GM19351 (cell line): ENCODE measurements around the gene DMD.

Experiments used
- ATAC-seq: cut with Tn5 transposase; IDR thresholded peaks from one replicate; pipeline ENCODE4 v1.9.1; 2021; ENCODE audit warnings: mild to moderate bottlenecking, moderate library complexity; ENCODE audit not compliant: unreplicated experiment

The DMD gene

DNA sequence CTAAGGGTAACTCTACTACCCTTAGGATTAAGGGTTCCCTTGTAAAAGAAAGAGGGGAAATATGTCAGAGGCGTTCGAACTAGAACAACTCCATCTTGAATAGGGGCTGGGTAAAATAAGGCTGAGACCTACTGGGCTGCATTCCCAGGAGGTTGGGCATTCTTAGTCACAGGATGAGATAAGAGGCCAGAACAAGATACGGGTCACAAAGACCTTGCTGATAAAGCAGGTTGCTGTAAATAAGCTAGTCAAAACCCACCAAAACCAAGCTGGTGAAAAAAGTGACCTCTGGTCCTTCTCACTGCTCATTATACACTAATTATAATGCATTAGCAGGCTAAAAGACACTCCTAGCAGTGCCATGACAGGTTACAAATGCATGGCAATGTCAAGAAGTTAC is 922.0 kb downstream of the DMD start:
- ATAC-seq = no peak

DNA sequence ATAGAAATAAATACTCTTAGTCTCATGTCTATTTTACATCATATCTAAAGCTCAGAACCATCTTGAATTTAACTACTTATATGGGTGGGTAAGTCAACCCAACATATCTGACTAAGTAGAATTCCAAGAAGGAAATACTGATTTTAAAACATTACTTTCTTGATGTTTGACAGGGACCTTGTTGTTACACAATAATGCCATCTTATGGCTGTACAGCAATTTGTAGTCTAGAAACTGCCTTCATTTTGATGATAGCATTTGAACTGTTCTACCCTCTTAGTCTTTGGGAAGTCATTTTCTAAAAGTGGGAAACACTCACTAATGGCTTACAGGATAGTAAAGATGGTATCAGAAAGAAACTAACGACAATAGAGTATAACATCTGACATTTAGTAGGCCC is 929.5 kb downstream of the DMD start:
- no peak for ATAC-seq

DNA sequence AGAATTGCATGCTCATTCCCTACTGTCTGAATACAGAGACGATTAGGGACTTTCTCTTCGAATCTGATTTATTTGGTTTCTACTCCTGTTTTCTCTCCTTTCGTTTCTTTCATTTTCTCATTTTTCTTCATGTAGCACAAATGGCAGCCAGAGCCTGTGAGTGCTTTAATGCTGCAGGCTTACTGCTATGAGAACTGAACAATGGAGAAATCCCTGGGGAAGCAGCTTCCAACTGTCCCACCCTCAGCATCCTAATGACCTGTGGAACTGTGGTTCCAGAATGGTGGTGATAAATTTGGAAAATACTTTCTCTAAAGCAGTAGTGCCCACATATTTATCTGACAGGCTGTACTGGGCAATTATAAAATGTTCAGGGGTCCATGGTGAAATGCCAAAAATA is 930.4 kb downstream of the DMD start:
- ATAC-seq = no peak

DNA sequence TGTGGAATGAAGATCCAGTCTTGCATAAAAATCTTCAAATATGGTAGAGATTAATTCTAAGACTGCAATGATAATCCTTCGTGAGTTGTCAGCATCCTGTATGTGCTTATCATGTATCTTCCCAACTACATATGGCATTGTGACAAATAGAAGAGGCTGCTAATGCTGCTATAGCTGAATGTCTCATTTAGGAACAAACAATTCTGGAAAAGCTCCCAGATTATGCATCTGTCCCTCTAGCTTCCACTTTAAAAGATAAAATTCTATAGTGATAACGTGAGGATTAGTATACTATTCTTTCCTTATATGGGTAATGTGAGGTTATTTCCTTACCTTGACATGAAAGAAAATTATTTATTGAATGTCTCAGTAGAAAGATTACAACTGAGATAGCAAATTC is 930.9 kb downstream of the DMD start:
- no peak for ATAC-seq

DNA sequence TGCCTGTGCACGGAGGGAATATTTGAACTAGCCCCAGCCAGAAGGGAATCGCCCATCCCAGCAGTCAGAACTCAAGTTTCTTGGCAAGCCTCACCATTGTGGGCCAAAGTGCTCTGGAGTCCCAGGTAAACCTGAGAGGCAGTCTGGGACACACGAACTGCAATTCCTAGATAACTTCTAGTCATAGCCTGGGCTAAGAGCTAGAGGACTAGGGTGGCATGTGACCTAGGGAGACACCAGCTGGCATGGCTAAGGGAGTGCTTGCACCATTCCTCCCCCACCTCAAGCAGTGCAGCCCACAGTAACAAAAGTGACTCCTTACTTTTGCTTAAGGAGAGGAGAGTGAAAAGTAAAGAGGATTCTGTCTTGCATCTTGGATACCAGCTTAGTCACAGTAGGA is 935.2 kb downstream of the DMD start:
- ATAC-seq = no peak

DNA sequence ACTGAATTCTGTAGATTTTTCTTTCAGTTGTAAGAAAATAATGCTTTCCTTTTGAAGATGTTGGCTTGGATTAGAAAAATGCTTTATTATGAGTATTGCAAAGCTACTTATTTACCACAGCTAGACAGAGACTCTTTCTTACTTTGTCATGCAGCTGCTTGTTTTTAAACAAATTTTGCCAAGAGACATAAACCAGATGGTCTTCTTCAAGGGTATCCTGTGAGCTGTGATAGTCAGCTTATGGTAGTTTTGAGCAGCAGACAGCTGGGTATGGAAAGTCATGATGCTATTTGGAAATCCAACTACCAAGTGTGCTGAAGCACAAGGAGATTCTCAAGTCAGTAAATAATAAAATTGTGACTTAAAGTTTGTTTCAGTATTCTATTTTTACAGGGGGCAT is 941.5 kb downstream of the DMD start:
- no peak for ATAC-seq

DNA sequence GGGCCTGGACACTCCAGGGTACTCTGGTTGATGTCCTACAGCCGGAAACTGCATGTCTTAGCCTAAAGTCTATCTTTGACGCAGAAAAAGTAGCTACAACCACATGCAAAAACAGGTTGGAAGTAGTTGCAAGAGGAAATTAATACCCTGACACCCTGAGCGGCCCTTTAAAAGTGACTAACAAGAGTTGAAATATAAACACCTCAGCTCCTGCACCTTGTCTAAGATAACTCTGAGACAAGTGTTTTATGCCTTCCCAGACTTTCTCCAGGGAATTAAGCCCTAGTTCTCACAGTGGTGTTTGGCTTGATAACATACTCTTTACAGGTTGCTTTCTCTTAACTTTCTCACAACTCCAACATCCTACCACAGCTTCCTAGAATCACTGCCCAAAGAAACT is 943.1 kb downstream of the DMD start:
- no peak for ATAC-seq

DNA sequence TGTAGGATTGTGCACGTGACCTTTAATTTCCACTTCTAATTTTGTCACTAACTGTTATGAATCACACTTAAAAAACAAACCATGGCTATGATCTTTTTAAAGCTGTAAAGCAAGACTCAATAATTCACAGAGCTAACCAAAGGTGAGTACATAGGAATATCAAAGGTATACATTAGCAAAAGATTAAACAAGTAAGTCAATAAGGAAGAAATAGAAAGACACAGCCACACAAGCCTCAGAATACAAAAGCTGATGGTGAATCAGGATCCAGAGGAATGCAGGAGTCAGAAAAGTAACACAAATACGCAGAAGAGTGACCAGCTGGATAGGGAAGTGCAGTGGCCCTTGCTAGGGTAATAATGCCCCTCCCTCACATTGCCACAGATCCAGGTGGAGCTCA is 943.6 kb downstream of the DMD start:
- ATAC-seq = no peak

DNA sequence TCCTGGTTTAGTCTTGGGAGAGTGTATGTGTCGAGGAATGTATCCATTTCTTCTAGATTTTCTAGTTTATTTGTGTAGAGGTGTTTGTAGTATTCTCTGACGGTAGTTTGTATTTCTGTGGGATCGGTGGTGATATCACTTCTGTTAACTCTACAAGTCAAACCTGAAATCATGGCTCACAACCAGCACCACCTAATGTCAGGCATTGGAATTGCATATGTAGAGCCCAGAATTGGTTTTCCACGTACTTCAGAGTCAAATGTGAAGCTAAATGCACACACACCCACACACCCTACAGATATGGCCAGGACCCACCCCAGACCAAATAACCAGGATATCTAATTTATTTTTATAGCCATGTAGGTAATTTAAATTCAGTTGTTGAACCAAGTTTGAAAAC is 964.7 kb downstream of the DMD start:
- peak; percentile 77 for ATAC-seq

DNA sequence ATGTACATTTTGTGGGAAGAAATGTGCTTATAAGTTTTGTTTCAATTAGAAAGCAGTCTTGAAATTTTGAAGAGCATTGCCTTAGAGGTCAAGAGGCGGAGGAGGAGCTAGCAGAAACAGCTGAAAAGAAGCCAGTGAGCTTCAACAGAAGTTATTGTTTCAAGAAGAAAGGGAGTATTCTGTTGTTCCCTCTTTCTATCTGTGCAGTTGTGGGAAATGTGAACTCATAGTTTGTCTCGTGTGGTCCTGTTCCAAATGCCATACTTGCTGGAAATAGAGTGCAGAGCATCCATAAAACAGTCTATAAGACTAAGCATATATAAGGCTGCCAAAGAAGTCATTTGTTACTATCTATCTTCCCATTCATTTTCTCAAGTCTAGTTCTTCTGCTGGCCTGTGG is 1015.7 kb downstream of the DMD start:
- no peak for ATAC-seq

DNA sequence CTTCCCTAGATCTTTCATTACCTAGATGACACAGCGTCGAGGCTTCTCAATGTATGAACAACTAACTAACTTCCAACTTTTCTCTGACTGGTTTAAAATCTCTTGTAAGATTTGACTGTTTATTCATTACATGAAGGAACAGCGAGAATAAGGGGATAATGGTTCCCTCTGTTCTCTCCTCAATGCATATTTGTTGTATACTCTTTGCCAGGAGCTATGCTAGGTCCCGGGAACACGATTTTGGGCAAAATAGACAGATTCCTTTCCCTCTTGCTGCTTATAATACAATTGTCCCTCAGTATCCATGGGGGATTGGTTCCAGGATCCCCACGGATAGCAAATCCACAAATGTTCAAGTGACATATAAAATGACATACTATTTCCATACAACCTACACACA is 1020.0 kb downstream of the DMD start:
- no peak for ATAC-seq

DNA sequence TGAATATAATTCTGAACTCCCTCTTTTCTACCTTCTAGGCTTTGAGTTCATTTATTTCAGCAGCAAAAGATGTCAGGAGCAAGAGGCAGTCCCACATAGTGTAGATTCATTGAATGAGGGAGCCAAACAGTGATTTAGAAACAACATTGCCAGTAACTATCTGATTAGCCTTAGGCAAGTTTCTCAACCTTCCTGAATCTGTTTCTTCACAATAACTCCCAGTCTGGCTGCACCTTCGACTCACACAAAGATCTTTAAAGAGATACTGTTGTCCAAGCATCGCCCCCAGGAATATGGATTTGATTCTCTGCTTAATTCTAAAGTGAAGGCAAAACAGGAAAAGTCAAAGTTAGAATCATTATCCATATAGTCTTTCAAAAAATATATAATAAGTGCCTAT is 1026.2 kb downstream of the DMD start:
- no peak for ATAC-seq

DNA sequence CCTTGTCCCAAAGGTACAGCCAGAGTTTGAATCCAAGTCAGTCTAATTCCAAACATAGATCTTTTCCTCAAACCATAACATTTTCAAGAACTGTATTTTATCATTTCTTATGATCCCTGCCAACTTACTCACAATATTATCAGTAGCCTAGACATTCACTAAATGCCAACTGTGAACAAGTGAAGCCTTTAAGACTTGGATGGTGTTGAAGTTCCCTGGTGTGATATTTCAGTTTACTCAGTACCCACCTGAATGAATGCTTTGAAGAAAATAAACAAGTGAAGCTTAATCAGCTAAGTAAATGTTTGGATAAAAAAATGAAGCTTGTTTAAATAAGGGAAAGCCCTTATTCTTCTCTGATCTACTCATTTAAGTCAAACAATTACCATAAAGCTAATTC is 1028.3 kb downstream of the DMD start:
- no peak for ATAC-seq

DNA sequence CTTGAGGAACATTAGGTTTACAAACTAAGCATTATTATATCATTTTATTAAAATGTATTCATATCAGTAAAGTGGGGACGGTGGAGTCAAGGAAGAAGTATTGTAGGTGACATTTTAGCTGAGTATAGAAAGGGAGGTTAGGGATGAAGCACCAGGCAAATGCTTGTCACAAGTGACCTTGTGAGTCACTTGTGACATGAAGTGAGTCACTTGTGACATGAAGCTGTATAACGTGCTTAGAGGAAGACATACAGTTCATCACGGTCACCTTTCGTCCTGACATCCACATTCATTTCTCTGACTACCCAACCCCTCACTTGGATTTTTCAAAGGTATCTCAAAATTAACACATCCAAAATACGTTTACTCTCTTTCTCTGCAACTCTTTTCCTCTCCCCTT is 1034.8 kb downstream of the DMD start:
- no peak for ATAC-seq

DNA sequence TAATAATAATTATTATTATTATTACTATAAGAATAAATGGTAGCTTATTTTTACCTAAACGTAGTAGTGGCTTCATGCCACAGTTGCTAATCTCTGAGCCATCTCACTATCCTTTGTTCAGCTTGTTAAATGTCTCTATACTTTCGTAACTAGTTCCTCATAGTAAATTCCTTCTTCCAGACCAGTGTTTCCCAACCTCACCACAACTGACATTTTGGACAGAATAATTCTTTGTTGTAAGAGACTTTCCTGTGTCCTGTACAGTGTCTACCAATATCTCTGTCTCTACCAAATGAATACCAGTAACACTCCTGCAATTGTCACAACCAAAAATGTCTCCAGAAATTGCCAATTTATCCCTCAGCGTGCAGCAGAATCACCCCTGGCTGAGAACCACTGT is 1040.9 kb downstream of the DMD start:
- ATAC-seq = no peak

DNA sequence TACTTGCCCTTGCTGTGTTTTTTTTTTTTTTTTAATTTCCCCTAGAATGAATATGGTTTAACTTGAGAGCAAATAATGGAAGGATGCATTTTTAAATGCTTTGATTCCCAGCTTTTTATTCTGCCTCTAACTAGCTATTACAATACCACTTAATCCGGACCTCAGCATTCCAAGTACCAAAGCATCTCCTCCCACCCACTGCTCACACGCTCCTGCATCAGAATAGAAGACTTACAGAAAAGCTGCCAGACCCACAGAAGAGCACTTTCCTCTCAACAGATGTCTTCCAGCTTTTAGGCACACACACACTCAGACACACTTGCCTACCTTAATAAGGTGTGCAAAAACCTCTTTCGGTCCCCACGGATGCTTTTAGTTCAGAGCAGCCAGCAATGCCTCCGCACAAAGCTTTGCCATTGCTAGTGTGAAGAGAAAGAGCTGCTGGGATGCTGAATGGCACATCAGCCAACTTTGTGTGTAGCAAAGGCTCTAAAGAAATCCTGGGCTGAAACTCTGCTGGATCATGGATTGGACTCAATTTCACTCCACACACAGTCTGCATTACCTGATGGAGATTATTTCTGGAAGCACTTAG is 1056.2 kb downstream of the DMD start:
- ATAC-seq = no peak

DNA sequence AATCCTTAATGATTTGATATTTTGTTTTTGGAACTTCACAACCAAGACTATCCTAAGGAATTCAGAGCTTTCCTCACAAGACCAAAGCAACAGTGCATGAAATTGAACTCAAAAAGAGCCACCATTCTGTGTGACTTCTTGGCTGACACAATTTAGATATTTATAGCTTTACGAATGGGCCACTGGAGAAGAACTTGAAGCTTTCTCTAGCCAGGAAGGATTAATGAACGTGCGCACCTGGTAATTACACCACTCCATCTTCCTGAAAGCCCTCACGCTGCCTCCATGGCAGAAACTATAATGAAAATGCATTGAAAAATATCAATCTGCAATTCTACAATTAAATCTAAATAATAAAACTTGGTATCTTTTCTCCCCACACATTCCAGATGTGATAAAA is 1057.8 kb downstream of the DMD start:
- ATAC-seq = no peak

DNA sequence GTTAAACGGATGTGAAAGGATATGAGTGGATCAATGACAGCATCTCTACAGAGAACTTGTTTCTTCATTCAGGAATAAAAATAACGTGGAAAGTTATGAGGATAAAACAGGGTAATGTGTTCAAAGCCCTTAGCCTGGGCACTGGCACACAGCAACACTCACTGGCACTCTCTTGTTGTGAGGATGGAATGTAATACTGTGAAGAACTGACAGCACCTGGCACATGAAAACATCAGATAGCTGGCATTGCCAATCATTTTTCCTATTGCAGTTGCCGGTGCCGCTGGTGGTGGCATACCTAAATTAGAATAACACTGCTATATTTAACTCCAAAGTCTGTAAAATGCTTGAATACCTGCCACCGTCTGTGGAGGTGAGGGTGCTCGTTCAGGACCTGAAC is 1061.2 kb downstream of the DMD start:
- no peak for ATAC-seq

DNA sequence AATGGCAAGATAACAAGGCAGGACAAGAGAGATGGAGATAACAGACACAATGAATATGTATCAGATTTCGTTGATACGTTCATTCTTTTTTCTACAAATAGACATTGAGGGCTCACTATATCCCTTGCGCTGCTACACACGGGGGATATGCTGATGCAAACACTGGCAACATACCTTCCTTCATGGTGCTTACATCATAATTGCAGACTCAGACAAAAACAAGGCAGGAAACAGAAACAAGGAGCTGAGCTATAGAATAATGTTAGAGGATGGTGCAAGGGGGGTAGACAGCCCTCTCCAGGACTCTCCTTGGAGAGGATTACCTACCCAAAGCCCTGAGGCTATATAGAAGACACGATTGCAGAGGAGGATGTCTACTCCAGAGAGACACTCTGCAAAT is 1069.5 kb downstream of the DMD start:
- no peak for ATAC-seq

DNA sequence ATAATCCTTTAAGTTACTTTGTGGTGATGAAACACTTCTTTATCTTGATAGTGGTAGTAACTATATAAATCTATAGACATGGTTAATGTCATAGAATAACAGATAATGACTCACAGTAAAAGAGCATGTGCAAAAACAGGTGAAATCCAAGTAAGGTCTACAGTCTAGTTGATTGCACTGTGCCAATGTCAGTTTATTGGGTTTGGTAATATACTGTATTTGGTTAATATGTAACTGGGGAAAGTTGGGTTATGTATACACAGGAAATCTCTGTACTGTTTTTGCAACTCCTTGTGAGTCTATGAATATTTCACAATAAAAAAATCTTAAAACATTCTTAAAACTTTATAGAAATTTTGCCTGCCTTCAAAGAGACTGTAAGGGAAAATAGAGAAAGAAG is 1071.9 kb downstream of the DMD start:
- ATAC-seq = no peak

DNA sequence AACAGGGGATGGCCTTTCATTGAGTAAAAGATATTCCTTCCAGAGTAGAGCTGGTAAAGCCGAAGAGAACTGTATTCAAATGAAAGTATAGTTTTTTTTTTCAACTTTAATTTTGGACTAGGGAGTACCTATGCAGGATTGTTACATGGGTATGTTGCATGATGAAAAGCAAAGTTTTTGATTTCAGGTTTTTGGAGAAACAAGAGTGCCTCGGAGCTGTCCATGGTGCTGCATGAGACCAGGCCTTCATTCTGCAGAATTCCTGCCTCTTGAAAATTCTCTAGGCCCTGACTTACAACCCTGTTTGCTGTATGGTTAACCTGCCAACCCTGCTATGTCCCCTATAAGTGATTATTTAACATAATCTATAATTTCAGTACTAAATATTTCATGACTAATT is 1073.8 kb downstream of the DMD start:
- no peak for ATAC-seq

DNA sequence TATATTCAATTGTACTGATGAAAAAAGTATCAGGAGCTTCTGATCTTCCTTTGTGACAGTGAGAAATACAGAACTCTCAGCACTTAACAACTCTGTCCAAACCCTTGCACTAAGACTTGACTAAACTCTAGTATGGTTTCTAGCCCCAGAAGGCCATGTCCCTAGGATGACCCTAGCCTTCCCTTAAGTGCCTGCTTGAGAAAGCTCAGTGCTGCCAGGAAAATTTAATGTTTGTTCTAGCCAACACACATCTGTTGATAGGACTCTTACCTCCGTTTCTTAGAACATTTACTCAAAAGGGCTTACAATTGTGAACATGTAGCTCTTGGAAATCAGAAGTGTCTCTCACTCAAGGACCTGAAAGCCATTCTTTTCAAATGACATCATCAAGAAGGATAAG is 1084.4 kb downstream of the DMD start:
- ATAC-seq = no peak

DNA sequence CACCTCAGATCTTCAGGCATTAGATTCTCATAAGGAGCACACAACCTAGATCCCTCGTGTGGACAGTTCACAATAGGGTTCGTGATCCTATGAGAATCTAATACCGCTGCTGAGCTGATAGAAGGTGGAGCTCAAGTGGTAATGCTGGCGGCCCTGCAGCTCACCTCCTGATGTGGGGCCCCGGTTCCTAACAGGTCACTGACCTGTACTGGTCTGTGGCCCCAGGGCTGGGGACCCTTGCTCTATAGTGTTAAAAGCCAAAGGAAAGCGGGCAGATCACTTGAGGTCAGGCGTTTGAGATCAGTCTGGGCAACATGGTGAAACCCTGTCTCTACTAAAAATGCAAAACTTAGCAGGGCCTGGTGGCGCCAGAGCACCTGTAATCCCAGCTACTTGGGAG is 1092.5 kb downstream of the DMD start:
- no peak for ATAC-seq

DNA sequence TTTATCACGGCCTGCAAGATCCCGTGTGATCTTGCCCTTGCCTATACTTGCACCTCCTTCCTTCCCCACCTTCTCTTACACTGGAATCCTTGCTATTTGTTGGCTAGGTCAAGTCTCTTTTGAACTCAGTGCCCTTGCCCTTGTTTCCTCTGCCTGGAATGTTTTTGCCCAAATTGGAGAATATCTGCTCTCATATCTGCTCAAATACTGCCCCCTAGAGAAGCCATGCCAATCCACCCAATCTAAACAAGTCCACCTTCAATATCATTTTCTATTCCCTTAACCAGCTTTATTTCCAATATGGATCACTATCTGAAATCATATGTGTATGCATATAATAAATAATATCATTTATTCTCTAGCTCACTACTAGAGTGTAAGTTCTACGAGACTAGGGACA is 1095.3 kb downstream of the DMD start:
- ATAC-seq = no peak
